Stimulated activated CD4-positive, alpha-beta T cell treated with anti-CD3 and anti-CD28 coated beads, TNF-alpha, amount 100 ng/mL, for 24 hours (primary cell): Measurements from ENCODE around the gene FAM98A.

Source experiments
- DNase-seq, 3 experiments: peaks; one replicate each; pipeline ENCODE4 v3.0.0-alpha.2; 2020; ENCODE audit warnings: low read depth in 3 of 3

The FAM98A gene

GRCh38 chr2:33597026-33597425, 2.1 kb downstream of the FAM98A start:
- no peak for DNase-seq

DNA sequence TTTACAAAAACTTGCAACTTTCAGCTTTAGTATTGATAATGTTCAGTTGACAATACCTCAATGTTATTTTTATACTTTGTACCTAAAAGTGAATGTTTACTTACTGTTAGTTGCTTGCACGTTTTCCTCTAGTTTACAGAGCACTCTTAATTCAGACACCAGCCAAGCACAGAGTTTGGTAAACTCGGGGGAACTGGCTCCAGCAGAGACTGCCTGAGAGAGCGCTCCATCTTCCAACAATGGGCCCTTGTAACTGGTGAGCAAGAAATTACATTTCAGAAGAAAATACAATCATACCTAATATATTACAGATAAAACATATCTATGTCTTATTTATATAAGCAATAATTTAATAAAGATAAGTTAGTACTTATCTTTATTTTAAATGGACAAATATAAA, 3.7 kb downstream of the FAM98A start:
- no peak for DNase-seq

DNA sequence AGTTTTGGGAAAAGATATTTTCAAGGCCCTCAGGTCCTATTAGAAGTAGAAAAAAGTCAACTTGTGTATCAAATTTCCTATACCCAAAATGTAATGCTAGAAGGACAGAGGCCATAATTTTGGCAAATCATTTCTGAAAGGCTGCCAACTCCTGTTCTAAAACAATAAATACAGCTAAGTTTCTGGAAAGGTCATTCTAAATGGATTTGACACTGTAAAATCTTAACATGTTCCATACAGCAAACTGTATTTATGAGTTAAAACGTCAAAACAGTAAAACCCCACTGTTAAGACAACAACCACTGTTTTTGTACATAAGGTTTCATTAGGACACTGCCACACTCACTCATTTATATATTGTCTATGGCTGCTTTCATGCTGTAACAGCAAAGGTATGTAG, 9.7 kb downstream of the FAM98A start:
- DNase-seq: no peak

GRCh38 chr2:33588232-33588631, 10.9 kb downstream of the FAM98A start:
- no peak for DNase-seq

DNA sequence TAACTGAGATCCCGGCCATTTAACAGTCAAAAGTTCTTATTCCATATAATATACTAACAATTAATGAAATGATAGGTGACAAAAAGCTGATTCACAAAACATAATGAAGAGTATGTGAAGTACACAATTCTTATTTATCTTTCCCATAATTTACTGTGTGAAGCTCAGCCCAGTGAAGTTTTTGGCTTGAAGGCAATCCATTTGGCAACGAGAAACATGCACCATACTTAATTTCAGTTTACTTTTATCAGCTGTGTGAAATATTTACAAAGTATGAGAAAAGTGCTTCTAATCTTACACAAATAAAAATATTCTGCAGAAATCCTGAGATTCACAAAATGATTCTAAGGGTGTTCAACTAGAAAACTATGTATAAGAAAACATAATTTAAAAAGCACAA, 12.3 kb downstream of the FAM98A start:
- no peak for DNase-seq

GRCh38 chr2:33583194-33583938, 15.7 kb downstream of the FAM98A start:
- DNase-seq: no peak

GRCh38 chr2:33581872-33582271, 17.2 kb downstream of the FAM98A start:
- DNase-seq: no peak

GRCh38 chr2:33579227-33579626, 19.9 kb downstream of the FAM98A start:
- no peak for DNase-seq

- no peak for DNase-seq
Observed at GRCh38 chr2:33577668-33578067, 21.4 kb downstream of the FAM98A start.

DNA sequence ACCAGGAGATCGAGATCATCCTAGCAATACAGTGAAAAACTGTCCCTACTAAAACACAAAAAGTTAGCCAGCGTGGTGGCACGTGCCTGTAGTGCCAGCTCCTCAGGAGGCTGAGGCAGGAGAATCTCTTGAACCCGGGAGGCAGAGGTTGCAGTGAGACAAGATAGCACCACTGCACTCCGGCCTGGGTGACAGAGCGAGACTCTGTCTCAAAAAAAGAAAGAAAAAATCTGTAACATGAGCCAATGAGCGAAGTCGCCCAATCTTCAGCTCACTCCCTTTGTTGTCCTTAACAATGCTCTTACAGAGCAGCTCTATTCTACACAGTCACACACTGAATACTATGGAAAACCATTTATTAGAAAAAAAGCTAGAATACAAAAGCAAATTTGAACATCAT, 22.0 kb downstream of the FAM98A start:
- no peak for DNase-seq

DNA sequence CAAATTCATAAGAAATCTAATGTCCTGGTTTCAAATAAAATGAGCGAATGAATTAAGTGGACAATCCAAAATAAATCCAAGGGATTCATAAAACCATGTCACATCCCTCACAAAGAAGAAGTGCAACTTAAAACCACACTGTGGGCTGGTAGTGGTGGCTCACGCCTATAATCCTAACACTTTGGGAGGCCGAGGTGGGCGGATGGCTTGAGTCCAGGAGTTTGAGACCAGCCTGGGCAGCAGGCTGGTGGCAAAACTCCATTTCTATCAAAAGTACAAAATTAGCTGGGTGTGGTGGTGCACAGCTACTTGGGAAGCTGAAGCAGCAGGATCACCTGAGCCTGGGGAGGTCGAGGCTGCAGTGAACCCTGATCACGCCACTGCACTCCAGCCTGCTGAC, 25.4 kb downstream of the FAM98A start:
- DNase-seq: no peak

DNA sequence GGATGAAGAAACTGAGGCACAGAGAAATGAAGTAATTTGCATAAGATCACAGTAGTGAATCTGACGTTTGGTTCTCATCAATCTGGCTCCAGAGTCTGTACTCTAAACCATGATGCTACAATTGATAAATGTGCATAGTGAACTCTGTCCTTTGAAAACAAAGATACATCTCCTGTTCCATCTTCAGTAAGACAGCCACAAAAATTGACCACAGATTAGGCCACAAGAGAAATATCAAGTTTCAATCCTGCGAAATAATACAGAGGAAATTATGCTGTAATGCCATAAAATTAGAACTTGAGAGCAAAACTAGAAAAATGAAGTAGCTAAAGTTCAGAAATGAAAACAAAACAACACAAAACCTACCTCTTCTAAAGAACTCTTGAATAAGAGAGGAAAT, 28.4 kb downstream of the FAM98A start:
- no peak for DNase-seq

DNA sequence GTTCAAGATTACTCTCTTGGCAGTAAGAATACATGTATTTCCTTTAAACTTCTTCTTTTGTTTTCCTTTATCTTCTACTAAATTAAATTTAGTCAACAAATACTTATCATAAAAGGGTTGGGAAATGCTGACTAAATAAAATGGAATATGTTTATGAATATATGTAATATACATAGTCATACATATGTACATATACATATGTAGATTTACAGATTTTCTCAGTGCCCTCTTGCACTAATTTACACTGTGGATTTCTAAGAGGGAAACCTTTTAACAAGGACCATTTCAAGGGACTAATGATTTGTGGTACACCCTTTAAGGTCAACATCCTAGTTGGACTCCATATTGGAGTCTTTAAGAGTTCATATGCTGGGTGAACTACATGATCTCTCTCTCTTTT, 37.2 kb downstream of the FAM98A start:
- no peak for DNase-seq

- DNase-seq: no peak
Observed at GRCh38 chr2:33560017-33560416, 39.1 kb downstream of the FAM98A start.

DNA sequence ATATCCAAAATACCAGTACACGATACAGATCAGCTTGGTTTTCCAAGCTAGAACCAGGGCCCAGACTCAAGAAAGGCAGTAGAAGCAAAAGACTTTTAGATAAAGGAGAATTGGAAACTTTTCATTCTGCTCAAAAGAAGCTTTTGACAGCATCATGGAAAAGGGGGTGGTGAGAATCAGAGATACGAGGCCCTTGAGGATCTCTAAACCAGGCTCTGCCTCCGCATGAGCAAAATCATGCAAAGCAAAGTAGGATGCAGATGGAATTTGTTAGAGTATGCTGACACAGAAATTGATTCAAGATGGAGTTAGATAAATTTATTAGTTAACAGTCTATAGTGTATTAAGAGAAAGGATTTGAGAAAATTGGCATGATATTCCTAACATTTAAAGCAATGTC, 39.8 kb downstream of the FAM98A start:
- DNase-seq: no peak

- no peak for DNase-seq
Observed at GRCh38 chr2:33555681-33556080, 43.4 kb downstream of the FAM98A start.

- no peak for DNase-seq
Observed at GRCh38 chr2:33552758-33553461, 46.2 kb downstream of the FAM98A start.

GRCh38 chr2:33550206-33550605, 48.9 kb downstream of the FAM98A start:
- no peak for DNase-seq

- no peak for DNase-seq
Observed at GRCh38 chr2:33541243-33541642, 57.9 kb downstream of the FAM98A start.

DNA sequence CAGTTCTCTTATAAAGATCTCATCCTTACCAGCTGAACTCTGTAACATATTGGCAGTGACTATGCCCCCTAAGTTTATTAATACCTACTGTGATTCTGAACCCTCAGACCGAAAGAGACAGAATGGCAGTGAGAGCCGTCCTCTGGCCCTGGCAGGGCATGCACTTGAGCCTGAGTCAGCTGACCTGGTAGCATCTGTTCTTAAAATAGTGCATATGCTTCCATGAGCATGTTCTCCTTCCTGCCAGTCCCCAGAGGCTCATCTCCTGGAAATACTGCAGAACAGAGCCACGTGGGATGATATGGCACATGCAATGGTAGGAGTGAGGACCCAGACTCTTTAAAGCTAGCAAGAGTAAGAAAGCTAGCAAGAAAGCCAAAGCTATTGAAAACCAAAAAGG, 63.7 kb downstream of the FAM98A start:
- DNase-seq: no peak
